Activated gamma-delta T cell (primary cell): ENCODE data around the gene AGO4.
"Not testable (repeated sequence)": the region's sequence is repeated elsewhere in the genome, so short reads cannot be mapped to it uniquely, and the experiment has no call there.

Experiments
- DNase-seq: peaks from one replicate; lab custom pipeline; 2025; lab: John Stamatoyannopoulos, UW

AGO4 gene

GRCh38 chr1:35810096-35810881, 2.5 kb downstream of the AGO4 start:
- no peak for DNase-seq

- DNase-seq: not testable (repeated sequence)
These were observed 4.9 kb downstream of the AGO4 start for GRCh38 chr1:35812754-35813153.

- no peak for DNase-seq
These were observed 17.4 kb downstream of the AGO4 start for GRCh38 chr1:35825255-35825654.

- no peak for DNase-seq
These were observed 24.6 kb downstream of the AGO4 start for GRCh38 chr1:35832276-35832905.

GRCh38 chr1:35833395-35833794, 25.6 kb downstream of the AGO4 start:
- DNase-seq: no peak

GRCh38 chr1:35834218-35834617, 26.4 kb downstream of the AGO4 start:
- no peak for DNase-seq

- DNase-seq: no peak
These were observed 27.6 kb downstream of the AGO4 start for GRCh38 chr1:35835398-35835797.

GRCh38 chr1:35836734-35837133, 28.9 kb downstream of the AGO4 start:
- DNase-seq: no peak

GRCh38 chr1:35838693-35839245, 31.0 kb downstream of the AGO4 start:
- DNase-seq: no peak

- DNase-seq: no peak
These were observed 37.0 kb downstream of the AGO4 start for GRCh38 chr1:35844826-35845225.

GRCh38 chr1:35845766-35846165, 38.0 kb downstream of the AGO4 start:
- no peak for DNase-seq

- no peak for DNase-seq
These were observed 40.2 kb downstream of the AGO4 start for GRCh38 chr1:35847935-35848565.

- no peak for DNase-seq
These were observed 42.2 kb downstream of the AGO4 start for GRCh38 chr1:35850051-35850450.

GRCh38 chr1:35850716-35851115, 42.9 kb downstream of the AGO4 start:
- no peak for DNase-seq

- no peak for DNase-seq
These were observed 43.5 kb downstream of the AGO4 start for GRCh38 chr1:35851132-35851869.

- no peak for DNase-seq
These were observed 44.4 kb downstream of the AGO4 start for GRCh38 chr1:35852241-35852640.

- no peak for DNase-seq
These were observed 47.3 kb downstream of the AGO4 start for GRCh38 chr1:35854989-35855700.

- DNase-seq: no peak
These were observed 49.1 kb downstream of the AGO4 start for GRCh38 chr1:35856964-35857363.

GRCh38 chr1:35857830-35858229, 50.0 kb downstream of the AGO4 start:
- no peak for DNase-seq

GRCh38 chr1:35860696-35861095, 52.9 kb downstream of the AGO4 start:
- DNase-seq: no peak

- no peak for DNase-seq
These were observed 55.3 kb downstream of the AGO4 start for GRCh38 chr1:35863136-35863535.
